ENCODE data around the gene FAM120B.
"Not testable (repeated sequence)": the region's sequence is repeated elsewhere in the genome, so short reads cannot be mapped to it uniquely, and the experiment has no call there.

FAM120B gene

DNA sequence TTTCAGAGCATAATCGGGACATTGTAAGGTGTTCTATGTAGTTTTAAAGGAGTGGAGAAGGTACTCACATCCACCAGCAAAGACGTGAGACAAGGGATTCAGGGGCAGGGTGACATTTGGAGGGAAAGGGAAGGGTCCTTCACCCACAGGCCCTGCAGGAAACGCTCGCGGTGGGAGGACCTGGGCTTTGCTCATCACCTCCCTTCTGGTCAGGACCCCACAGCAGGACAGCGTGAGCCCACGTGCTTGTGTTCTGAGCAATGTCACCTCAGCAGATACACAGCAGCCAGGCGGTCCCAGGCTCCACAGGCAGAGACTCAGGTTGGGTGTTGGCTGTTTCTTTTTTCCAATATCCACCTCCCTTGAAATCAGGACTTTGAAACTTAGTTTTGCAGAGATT lies 43.1 kb upstream of the FAM120B start:
- TF ChIP-seq EZH2 (IDR thresholded peaks at IDR 0.05) (no peak), POLR2AphosphoS5 (IDR thresholded peaks at IDR 0.05; ENCODE audit: borderline replicate concordance, low read depth, low read length) (no peak), FOXP2 (optimal IDR thresholded peaks at IDR 0.05; ENCODE audit: control extremely low read depth, extremely low read length, insufficient read depth) (no peak)
- DNase-seq (ENCODE audit: low read depth, low spot score) = no peak
- Histone ChIP-seq H3K9ac (ENCODE audit: insufficient read length) (no peak overlapping the region), H3K27ac (no peak overlapping the region), H3K9me3 (ENCODE audit: low read depth, low read length) (no peaks in the 10 kb centered on the region), H3K4me3 (no peak overlapping the region), H3K36me3 (ENCODE audit: insufficient read depth, low read length) (no peaks in the 10 kb centered on the region)

DNA sequence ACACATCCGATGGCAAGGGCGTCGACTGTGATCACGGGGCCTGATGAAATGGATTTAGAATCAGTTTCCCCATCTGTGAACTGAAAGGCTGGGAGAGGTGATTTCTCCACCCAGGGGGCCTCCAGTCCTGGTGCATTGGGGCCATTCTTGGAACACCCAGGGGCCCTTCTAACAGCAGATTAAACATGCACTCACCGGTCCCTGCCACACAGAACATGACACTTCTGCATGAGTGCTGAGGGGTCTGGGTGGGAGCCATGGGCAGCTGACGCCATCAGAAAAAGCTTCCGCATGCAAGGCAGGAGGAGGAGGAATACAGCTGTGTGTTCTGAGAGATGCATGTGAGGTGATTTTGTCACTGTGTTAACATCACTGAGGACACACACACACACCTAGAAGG lies 42.5 kb upstream of the FAM120B start:
- TF ChIP-seq EZH2 (IDR thresholded peaks at IDR 0.05) (no peak), FOXP2 (optimal IDR thresholded peaks at IDR 0.05; ENCODE audit: control extremely low read depth, extremely low read length, insufficient read depth) (no peak), POLR2AphosphoS5 (IDR thresholded peaks at IDR 0.05; ENCODE audit: borderline replicate concordance, low read depth, low read length) (no peak)
- H3K27ac ChIP-seq = no peak overlapping the region
- H3K9ac ChIP-seq (ENCODE audit: insufficient read length) = no peak overlapping the region
- no peaks in the 10 kb centered on the region for H3K9me3 ChIP-seq (ENCODE audit: low read depth, low read length)
- no peaks in the 10 kb centered on the region for H3K36me3 ChIP-seq (ENCODE audit: insufficient read depth, low read length)
- H3K4me3 ChIP-seq = no peak overlapping the region
- no peak for DNase-seq (ENCODE audit: low read depth, low spot score)

DNA sequence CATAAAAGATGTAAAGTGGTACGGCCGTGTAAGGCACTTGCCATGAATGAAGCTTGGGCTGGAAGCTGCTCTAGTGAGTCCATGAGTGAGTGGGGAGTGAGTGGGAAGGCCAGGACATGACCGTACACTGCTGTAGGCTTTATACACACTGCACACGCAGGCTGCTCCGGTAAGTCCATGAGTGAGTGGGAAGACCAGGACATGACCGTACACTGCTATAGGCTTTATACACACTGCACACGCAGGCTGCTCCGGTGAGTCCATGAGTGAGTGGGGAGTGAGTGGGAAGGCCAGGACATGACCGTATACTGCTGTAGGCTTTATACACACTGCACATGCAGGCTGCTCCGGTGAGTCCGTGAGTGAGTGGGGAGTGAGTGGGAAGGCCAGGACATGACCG lies 41.9 kb upstream of the FAM120B start:
- not testable (repeated sequence) for DNase-seq (ENCODE audit: low read depth, low spot score); H3K27ac ChIP-seq; H3K36me3 ChIP-seq (ENCODE audit: insufficient read depth, low read length); H3K9ac ChIP-seq (ENCODE audit: insufficient read length); H3K9me3 ChIP-seq (ENCODE audit: low read depth, low read length); H3K4me3 ChIP-seq

DNA sequence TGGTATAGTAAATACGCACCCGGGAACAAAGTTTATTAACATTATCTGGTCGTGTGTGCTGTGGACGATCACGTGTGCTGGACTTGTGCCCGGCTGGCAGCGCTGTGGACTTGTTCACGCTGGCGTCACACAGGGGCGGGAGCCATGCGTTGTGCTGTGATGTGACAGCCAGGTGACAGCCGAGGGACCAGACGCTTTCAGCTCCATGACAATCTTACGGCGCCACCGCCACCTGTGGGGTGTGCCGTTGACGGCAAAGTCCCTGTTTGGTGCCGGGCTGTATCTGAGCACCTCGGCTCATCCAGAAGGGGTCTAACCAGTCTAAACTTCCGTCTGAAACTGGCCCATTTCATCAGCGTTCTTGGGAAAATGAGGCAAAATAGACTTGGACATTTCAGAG lies 40.9 kb upstream of the FAM120B start:
- no peak for TF ChIP-seq POLR2AphosphoS5 (IDR thresholded peaks at IDR 0.05; ENCODE audit: borderline replicate concordance, low read depth, low read length)
- Histone ChIP-seq H3K27ac (no peak overlapping the region), H3K36me3 (ENCODE audit: insufficient read depth, low read length) (no peaks in the 10 kb centered on the region), H3K9me3 (ENCODE audit: low read depth, low read length) (no peaks in the 10 kb centered on the region), H3K9ac (ENCODE audit: insufficient read length) (no peak overlapping the region), H3K4me3 (no peak overlapping the region)
- DNase-seq (ENCODE audit: low read depth, low spot score) = no peak

DNA sequence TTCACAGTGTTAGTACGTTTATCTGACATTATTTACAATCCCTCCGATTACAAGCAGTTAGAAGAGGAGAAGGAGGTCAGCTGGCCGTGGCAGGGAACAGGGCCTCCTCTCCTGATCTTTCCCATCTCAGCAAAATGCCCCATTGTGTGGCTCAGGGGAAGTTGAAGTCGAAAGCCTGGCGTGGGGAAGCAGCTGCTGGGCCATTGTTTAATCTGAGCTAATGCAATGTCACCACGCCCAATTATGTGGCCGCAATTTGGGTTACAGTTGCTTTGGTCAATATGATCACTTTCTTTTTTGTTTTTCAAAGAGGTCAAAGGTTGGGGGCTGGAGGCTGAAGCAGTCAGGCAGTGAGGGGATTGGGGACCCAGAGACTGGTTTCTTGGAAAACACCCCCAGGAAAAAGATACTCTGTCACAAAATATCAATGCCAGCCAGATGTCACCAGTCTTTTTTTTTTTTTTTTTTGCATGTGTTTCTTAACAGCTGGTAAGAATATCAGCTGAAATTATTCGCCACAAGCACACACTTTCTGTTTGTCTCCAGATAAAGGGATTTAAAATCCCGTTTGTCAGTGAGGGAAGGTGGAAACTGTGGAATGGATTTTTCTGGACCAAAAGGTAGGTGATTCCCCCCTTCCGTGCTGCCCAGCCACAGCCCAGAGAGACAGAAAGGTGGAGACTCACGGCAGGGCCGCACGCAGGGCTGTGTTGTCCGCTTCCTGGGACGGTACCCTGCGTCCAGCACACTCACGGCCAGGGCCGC lies 40.3 kb upstream of the FAM120B start:
- no peaks in the 10 kb centered on the region for H3K9me3 ChIP-seq (ENCODE audit: low read depth, low read length)
- no peak overlapping the region for H3K4me3 ChIP-seq
- DNase-seq (ENCODE audit: low read depth, low spot score) = no peak
- no peaks in the 10 kb centered on the region for H3K36me3 ChIP-seq (ENCODE audit: insufficient read depth, low read length)
- H3K9ac ChIP-seq (ENCODE audit: insufficient read length) = no peak overlapping the region
- H3K27ac ChIP-seq = no peak overlapping the region
- no peak for TF ChIP-seq POLR2AphosphoS5 (IDR thresholded peaks at IDR 0.05; ENCODE audit: borderline replicate concordance, low read depth, low read length)
- no peak for TF ChIP-seq FOXP2 (optimal IDR thresholded peaks at IDR 0.05; ENCODE audit: control extremely low read depth, extremely low read length, insufficient read depth)
- no peak for TF ChIP-seq EZH2 (IDR thresholded peaks at IDR 0.05)

DNA sequence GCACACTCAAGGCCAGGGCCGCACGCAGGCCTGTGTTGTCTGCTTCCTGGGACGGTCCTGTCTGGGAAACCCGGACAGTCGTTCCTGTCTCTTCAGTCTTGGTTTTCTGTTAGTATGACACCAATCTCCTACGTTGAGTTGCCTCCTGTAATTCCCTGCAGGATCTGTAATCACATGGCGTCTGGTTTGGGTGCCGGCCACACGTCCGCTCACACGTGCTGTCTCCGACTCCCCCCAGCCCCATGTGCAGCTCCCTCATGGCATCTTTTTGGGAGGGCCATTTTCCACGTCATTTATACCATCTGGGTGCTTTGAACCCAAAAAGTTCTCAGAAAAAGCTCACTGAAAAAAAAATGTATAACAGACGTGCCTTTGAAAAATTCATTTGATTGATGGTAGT lies 38.9 kb upstream of the FAM120B start:
- no peak for DNase-seq (ENCODE audit: low read depth, low spot score)
- no peak overlapping the region for H3K27ac ChIP-seq
- H3K9ac ChIP-seq (ENCODE audit: insufficient read length) = no peak overlapping the region
- TF ChIP-seq EZH2 (IDR thresholded peaks at IDR 0.05) (no peak), POLR2AphosphoS5 (IDR thresholded peaks at IDR 0.05; ENCODE audit: borderline replicate concordance, low read depth, low read length) (no peak), FOXP2 (optimal IDR thresholded peaks at IDR 0.05; ENCODE audit: control extremely low read depth, extremely low read length, insufficient read depth) (no peak)
- no peak overlapping the region for H3K4me3 ChIP-seq
- no peaks in the 10 kb centered on the region for H3K9me3 ChIP-seq (ENCODE audit: low read depth, low read length)
- no peaks in the 10 kb centered on the region for H3K36me3 ChIP-seq (ENCODE audit: insufficient read depth, low read length)

DNA sequence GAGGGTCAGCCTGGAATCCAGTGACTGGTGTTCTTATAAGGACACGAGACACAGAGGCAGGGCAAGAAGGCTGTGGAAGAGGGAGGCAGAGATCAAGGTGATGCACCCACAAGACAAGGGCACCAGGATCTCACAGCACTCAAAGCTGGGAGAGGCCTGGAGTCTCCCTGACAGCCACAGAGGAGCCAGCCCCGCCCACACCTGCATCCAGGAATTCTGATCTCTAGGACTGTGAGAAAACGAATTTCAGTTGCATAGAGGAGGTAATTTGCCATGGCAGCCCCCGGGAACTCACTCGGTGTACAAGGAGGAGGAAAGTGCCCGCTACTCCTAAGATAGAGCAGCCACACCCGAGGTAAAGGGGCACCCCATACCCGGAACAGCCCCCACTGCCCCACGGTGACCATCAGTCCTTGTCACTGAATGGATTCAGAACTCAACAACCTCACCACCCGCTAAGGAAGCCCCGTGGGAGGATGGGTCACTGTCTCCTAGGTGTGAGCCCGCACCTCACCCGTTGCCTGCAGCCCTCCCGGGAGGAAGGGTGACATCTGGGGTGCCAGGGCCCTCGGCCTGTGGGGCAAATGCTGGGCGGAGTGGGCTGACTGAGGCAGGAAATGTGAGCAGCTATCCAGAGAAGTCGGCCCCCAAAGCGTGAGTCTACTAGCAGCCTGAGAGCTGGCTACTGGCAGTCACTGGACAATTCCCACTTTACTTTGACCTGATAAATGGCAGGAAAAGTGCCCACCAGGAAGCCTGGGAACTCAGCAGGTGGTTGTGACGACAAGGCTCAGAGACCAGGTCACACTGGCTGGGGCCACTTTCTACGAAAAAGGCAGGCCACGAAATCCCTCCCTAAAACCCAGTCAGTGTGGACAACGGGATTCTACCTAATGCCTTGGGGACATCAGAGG lies 38.1 kb upstream of the FAM120B start:
- Histone ChIP-seq H3K27ac (no peak overlapping the region), H3K4me3 (no peak overlapping the region), H3K36me3 (ENCODE audit: insufficient read depth, low read length) (no peaks in the 10 kb centered on the region), H3K9me3 (ENCODE audit: low read depth, low read length) (no peaks in the 10 kb centered on the region), H3K9ac (ENCODE audit: insufficient read length) (no peak overlapping the region)
- no peak for DNase-seq (ENCODE audit: low read depth, low spot score)
- TF ChIP-seq POLR2AphosphoS5 (IDR thresholded peaks at IDR 0.05; ENCODE audit: borderline replicate concordance, low read depth, low read length) = no peak
- TF ChIP-seq FOXP2 (optimal IDR thresholded peaks at IDR 0.05; ENCODE audit: control extremely low read depth, extremely low read length, insufficient read depth) = no peak
- TF ChIP-seq EZH2 (IDR thresholded peaks at IDR 0.05) = no peak

DNA sequence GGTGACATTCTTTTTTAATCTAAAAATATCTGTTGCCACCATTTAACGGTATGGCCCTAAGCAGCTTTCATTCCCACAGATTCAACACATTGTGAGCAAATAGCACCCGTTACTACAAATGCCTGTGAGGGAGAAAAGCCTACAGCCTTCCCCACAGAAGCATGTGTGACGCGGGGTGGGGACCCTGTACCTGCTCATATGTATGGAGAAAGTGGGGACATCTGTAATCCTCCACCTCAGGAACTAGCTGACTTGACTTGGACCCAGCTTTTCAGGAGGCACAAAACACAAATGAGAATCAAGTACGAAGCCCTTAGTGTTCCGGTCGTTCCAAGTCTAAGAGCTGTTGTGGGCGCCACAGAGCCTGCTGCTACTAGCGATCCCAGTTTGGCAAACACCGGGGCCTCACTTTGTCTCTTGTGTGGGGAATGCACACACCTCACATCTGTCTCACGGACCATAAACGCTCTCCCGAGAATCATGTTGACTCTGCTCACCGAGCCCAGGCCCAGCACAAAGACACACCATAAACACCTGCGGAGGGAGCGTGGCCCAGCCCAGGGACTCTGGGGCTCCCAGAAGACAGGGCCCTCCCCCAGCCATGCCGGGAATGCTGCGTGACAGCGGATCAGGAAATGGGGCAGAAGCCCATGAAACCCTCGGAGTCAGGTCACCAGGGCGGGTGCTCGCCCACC lies 37.3 kb upstream of the FAM120B start:
- H3K36me3 ChIP-seq (ENCODE audit: insufficient read depth, low read length) = no peaks in the 10 kb centered on the region
- DNase-seq (ENCODE audit: low read depth, low spot score) = no peak
- H3K9ac ChIP-seq (ENCODE audit: insufficient read length) = no peak overlapping the region
- no peak overlapping the region for H3K27ac ChIP-seq
- TF ChIP-seq FOXP2 (optimal IDR thresholded peaks at IDR 0.05; ENCODE audit: control extremely low read depth, extremely low read length, insufficient read depth) = no peak
- no peak for TF ChIP-seq POLR2AphosphoS5 (IDR thresholded peaks at IDR 0.05; ENCODE audit: borderline replicate concordance, low read depth, low read length)
- no peak for TF ChIP-seq EZH2 (IDR thresholded peaks at IDR 0.05)
- no peak overlapping the region for H3K4me3 ChIP-seq
- H3K9me3 ChIP-seq (ENCODE audit: low read depth, low read length) = no peaks in the 10 kb centered on the region

Data from SK-N-MC (cell line).